ENCODE results near the gene UMODL1.

UMODL1 gene

DNA sequence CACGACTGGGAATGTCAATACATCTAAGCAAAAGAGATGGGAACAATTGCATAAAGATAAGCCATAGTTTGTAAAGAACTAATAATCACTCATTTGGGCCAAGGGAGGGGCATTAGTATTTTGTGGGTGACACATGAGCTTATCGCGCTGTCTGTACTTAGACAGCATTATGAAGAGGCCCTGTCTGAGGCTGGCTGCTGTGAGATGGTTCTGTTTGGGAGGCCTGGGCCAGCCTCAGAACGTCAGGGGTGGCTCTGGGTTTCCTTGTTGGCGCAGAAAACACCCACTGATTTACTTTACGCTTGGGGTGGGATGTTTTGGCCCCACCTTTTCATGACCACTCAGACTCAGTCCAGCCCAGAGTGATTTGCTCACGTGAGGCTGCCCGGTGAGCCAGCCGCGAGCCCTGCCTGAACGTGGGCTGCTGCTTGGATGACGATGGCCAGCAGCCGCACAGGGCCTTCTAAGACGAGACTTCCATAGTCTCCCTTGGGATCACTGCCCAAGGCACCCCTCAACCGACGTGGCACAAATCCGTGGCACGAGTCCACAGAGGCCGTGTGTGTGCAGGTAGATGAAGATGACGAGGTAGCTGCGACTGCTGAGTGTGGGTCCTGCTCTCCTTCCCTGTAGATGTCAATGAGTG, 18.7 kb downstream of the UMODL1 start:
- no peak overlapping the region for H3K27ac ChIP-seq
- TF ChIP-seq, protein P1, sequence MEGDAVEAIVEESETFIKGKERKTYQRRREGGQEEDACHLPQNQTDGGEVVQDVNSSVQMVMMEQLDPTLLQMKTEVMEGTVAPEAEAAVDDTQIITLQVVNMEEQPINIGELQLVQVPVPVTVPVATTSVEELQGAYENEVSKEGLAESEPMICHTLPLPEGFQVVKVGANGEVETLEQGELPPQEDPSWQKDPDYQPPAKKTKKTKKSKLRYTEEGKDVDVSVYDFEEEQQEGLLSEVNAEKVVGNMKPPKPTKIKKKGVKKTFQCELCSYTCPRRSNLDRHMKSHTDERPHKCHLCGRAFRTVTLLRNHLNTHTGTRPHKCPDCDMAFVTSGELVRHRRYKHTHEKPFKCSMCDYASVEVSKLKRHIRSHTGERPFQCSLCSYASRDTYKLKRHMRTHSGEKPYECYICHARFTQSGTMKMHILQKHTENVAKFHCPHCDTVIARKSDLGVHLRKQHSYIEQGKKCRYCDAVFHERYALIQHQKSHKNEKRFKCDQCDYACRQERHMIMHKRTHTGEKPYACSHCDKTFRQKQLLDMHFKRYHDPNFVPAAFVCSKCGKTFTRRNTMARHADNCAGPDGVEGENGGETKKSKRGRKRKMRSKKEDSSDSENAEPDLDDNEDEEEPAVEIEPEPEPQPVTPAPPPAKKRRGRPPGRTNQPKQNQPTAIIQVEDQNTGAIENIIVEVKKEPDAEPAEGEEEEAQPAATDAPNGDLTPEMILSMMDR (conservative IDR thresholded peaks at IDR 0.05) = no peak

DNA sequence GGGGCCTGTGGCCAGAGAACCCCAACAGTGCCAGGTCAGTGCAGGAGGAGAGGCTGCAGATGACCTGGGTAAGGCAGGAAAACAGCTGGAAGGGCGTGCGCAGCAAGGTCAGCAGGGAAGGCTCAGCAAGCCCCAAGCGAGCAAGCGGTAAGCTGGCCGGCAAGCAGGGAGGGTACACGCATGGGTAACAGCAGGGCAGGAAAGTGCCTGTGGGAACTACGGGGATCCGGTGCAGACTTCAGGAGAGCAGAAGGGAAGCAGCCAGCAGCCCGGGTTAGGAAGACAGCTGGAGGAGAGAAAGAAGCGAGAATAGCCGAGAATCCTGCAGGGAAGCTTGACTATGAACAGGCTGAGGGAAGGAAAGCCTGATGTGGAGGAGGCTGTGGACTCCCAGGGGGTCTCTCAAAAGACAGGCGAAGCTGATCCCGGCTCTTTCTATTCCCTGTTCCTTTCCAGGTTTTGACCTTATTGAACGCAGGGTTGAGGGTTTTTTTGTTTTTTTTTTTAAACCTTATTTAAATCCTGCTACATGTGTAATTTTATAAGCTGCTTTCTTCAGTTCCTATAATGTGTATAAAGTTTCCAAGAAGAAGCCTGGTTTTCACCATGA, 20.9 kb downstream of the UMODL1 start:
- H3K27ac ChIP-seq = no peak overlapping the region
- TF ChIP-seq, protein P1 (conservative IDR thresholded peaks at IDR 0.05) = no peak

DNA sequence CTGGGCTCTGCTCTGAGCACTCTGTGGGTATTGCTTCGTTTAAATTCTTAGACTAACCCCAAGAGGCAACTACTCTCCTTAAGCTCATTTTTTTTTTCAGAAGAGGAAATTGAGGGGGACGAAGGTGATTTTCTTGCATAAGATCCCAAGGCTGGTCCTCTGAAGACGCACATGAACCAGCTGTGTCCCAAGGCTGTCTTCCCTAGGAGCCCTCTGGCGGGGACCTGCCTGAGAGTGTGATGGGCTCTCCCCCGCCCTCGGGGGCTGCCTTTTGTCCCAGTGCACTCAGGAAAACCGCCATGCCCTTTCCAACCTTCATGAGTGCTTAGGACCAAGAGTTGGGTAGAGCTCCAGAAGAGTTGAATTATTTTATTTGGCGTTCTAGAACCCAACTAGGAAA, 21.7 kb downstream of the UMODL1 start:
- TF ChIP-seq, protein P1 (conservative IDR thresholded peaks at IDR 0.05) = no peak

DNA sequence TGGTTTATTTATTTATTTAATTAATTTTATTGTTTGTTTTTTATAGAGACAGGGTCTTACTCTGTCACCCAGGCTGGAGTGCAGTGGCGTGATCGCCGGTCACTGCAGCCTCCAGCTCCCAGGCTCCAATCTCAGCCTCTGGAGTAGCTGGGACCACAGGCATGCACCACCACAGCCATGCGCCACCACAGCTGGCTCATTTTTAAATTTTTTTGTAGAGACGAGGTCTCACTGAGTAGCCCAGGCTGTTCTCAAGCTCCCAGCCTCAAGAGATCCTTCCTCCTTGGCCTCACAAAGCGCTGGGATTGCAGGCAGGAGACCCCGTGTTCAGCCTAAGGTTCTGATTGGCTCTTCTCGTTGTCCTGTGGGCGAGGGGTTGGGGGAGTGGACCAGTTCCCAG, 22.1 kb downstream of the UMODL1 start:
- TF ChIP-seq, protein P1 (conservative IDR thresholded peaks at IDR 0.05) = no peak
- peak overlapping the region; percentile 57 for H3K27ac ChIP-seq

More for the DNA sequence above, 21.7 kb downstream of the UMODL1 start:
- no peak overlapping the region; the same call in 1 of the 2 replicates for H3K27ac ChIP-seq

DNA sequence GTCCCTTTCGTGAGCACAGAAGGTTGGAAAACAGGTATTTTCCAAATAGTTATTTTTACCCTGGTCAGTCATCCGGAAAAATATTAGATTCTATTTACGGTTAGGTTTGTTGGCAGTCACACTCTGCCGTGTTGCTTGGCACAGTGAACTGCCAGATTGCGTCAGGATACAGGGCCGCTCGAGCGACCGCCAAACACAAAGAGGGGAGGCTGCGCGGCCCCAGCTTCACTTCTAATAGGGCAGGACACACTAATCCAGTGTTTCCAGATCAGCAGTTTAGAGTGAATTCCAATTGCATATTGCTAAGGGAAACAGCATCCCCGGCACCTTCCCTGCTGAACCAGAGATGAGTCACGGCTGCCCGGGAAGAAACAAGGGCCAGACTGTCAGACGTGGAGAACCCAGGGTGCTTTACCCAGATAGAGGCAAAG, 22.9 kb downstream of the UMODL1 start:
- TF ChIP-seq, protein P1 (conservative IDR thresholded peaks at IDR 0.05) = no peak
- H3K27ac ChIP-seq = peak overlapping the region; percentile 57

DNA sequence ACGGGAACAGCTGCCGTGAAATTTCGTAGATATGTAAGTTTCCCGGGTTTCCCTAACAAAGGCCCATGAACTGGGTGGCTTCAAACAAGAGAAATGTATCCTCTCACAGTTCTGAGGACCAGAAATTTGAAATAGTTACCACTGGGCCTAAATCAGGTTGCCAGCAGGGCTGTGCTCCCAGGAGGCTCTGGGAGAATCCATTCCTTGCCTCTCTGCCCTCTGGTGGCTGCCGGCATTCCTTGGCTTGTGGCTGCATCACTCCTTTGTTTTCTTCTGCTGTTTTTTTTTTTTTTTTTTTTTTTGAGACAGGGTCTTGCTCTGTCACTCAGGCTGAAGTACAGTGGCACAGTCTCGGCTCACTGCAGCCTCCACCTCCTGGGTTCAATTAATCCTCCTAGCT, 23.7 kb downstream of the UMODL1 start:
- peak overlapping the region; percentile 57; the same call in 1 of the 2 replicates for H3K27ac ChIP-seq
- TF ChIP-seq, protein P1 (conservative IDR thresholded peaks at IDR 0.05) = no peak

DNA sequence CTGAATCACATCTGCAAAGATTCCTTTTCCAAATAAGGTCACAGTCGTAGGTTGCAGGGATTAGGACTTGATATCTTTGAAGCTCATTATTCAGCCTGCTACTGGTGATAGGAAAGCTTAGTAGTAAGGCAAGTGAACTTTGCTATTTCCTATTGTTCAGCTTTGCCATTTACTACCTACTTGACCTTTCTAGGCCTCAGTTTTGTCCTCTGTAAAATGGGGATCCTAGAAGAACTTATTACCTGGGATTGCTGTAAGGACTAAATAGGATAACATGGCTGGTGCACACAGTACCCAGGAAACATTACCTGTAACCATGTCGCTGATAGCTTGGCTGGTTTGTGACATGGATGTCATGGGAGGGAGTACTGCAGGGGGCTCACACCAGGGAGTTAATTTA, 24.5 kb downstream of the UMODL1 start:
- TF ChIP-seq, protein P1 (conservative IDR thresholded peaks at IDR 0.05) = no peak
- no peak overlapping the region for H3K27ac ChIP-seq
